COR-L47 (cell line): ENCODE results near the gene PDGFB.

Experiments
- DNase-seq: peaks from one replicate; lab custom pipeline; 2025; lab: John Stamatoyannopoulos, UW

The PDGFB gene

GRCh38 chr22:39175353-39176142 lies 69.2 kb downstream of the PDGFB start:
- DNase-seq = no peak

DNA sequence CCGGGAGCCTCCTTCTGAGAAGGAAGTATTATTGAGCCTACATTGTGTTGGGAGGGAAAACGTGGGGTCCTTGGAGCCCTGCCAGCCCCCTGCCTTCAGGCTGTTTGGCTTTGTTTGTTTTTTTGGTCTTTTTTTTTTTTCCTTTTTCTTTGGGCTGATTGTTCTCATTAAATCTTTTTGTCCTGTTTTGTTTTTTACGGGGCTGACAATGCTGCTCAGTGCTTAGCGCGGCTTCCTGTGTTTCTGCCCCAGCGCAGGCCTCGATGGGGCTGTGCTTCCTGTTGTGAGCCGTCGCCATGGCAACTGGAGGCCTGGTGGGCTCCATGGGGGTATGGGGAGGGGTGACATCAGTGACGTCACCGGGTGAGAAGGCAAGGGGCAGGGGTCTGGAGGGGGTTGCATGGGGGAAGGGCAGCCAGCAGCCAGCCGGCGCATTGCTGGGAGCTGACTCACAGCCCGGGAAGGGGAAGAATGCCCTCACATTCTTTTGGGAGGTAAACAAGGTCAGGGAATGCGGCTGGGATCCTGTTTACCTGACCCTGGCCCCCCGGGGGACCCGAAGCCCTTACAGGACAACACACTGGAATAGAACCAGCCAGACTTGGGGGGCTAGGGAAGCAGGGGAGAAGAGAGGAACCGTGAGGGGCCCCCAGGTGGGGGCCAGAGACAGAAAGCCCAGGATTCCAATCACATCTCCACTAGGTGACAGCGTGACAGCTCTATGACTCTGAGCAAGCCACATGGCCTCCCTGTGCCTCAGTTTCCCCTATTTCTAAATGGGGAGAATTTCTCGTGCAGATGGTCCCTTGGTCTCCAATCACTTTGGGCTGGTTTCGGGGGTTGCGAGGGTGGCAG lies 70.1 kb downstream of the PDGFB start:
- DNase-seq = peak; percentile 54

DNA sequence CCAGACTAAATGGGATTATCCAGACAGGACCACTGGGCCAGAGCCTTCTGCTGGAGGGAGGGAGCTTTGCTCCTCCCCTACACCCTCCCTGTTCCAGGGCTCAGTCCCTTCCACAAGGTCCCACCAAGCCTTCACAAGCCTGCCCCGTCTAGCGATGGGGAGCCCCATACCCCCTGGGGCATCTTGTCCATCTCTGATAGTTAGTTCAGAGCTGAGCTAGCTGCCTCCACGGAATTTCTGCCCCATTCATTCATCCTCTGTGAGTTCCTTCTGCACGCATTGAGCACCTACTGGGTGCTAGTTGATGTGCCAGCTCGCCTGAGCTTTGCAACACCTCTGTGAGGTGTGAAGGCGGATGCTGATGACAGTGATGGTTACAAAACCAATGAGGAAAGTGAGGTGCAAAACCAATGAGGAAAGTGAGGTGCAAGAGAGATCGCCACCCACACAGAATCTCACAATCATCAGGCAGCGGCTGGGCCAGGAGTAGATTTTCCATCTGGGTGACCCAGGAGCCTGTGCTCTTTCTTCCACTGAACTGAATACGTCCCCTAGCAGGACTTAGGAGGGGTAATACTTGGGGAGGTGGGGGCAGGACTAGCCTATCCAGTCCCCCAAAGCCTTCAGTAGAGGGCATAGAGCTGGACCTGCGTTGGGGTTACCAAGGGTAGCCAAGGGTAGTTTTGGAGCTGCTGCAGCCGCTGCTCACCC lies 70.8 kb downstream of the PDGFB start:
- DNase-seq = no peak
